ENCODE data around the gene GLT8D1. TPM values are rescaled to one million over a fixed set of nuclear protein-coding genes. Genes with fewer than 3 reads are reported as not detected.

GLT8D1 gene
- total and polyA plus RNA-seq, 9 of the 15 experiments (the other 6 are each of a cell fraction or from before 2014, with no cell fraction given), result 14.1 to 65.9 (median 33.7) TPM

- Histone ChIP-seq H3K4me2 (ENCODE audit: insufficient read depth, low read length) (no peak overlapping the region), H3K4me1 (replicated peaks in 1 of 2; ENCODE audit: control insufficient read depth in 2 of 2, insufficient read depth in 2 of 2, low read length in 2 of 2) (no peaks in the 10 kb centered on the region; a peak in 2 of 5 replicates), H3K27me3 (ENCODE audit: control insufficient read depth in 2 of 2, insufficient read depth in 2 of 2, low read length in 2 of 2) (no peaks in the 10 kb centered on the region), H4K20me1 (replicated peaks; ENCODE audit: control insufficient read depth, insufficient read depth, low read length) (no peaks in the 10 kb centered on the region), H3K79me2 (ENCODE audit: control insufficient read depth, insufficient read depth, low read length) (peaks cover 6% of the 10 kb centered on the region), H3K9me1 (ENCODE audit: control insufficient read depth, insufficient read depth, low read length) (no peaks in the 10 kb centered on the region), H2AFZ (ENCODE audit: low read depth, low read length) (no peak overlapping the region), H3K36me3 (ENCODE audit: control insufficient read depth, insufficient read depth, low read length) (peaks cover 16% of the 10 kb centered on the region; the same call in 2 of the 3 replicates), H3K9me3 (replicated peaks; ENCODE audit: control insufficient read depth, insufficient read depth, low read depth, low read length) (no peaks in the 10 kb centered on the region), H3K4me3 (no peak overlapping the region), H3K9ac (ENCODE audit: insufficient read depth in 1 of 2, low read depth in 2 of 2, low read length in 2 of 2) (no peak overlapping the region), H3K27ac (ENCODE audit: extremely low read depth, low read depth, low read length) (no peak overlapping the region)
- ChIA-PET CTCF (ENCODE audit: low intra/inter-chr PET ratio) (no interaction called here), POLR2A (interaction anchor here (0.7 kb wide), 1 partner anchor 21 kb away, joined by 4 read pairs; no protein-coding TSS in a partner anchor)
- intact Hi-C loops (cut with micrococcal nuclease) (no loop called here), in situ Hi-C loops (cut with MboI) (no loop called here)
- ATAC-seq, result no peak
- 91% methylated on average over 13 of the region's 17 CpGs for WGBS (ENCODE audit: insufficient coverage, low coverage, missing lambda C conversion rate)
- DNase-seq (ENCODE audit: extremely low read depth in 1 of 4, low spot score in 3 of 4), result no peak
- no TSS peak for BruUV-seq (replicated peaks)
- FAIRE-seq, result no peak
- TF ChIP-seq NEUROD1 (IDR thresholded peaks at IDR 0.05; ENCODE audit: borderline replicate concordance, low read depth, low read length, partially characterized antibody), result no peak
- no peak for TF ChIP-seq ZC3H4 (CRISPR knock-in tag; IDR thresholded peaks at IDR 0.05; ENCODE audit: borderline replicate concordance)
- TF ChIP-seq DPF2 (IDR thresholded peaks at IDR 0.05), result no peak
- TF ChIP-seq THAP7 (CRISPR knock-in tag; IDR thresholded peaks at IDR 0.05), result no peak
- no peak for TF ChIP-seq ZNF165 (CRISPR knock-in tag; IDR thresholded peaks at IDR 0.05; ENCODE audit: borderline replicate concordance)
- TF ChIP-seq ETS2 (tag; IDR thresholded peaks at IDR 0.05; ENCODE audit: borderline replicate concordance, poor library complexity, severe bottlenecking), result no peak
- TF ChIP-seq ETS1 (conservative IDR thresholded peaks at IDR 0.05; ENCODE audit: control insufficient read depth, low read depth, low read length), result no peak
- TF ChIP-seq HINFP (tag; conservative IDR thresholded peaks at IDR 0.05; ENCODE audit: low read depth), result no peak
- no peak for TF ChIP-seq MYBL2 (IDR thresholded peaks at IDR 0.05; ENCODE audit: low read depth)
- TF ChIP-seq MYBL2 (CRISPR knock-in tag; IDR thresholded peaks at IDR 0.05; ENCODE audit: borderline replicate concordance), result no peak
- no peak for TF ChIP-seq AFF4 (CRISPR knock-in tag; IDR thresholded peaks at IDR 0.05)
- no peak for TF ChIP-seq BACH1 (tag; IDR thresholded peaks at IDR 0.05)
- no peak for TF ChIP-seq NFRKB (IDR thresholded peaks at IDR 0.05; ENCODE audit: low read depth)
These were observed 7.0 kb upstream of the GLT8D1 start for GRCh38 chr3:52712291-52713212.
